HG03378 (cell line): ENCODE results near the gene ASB14.
"Not testable (repeated sequence)": the region's sequence is repeated elsewhere in the genome, so short reads cannot be mapped to it uniquely, and the experiment has no call there.

Source experiments
- ATAC-seq: cut with Tn5 transposase; IDR thresholded peaks from one replicate; pipeline ENCODE4 v1.9.1; 2021; ENCODE audit warnings: mild to moderate bottlenecking, moderate library complexity; ENCODE audit not compliant: unreplicated experiment

The ASB14 gene

GRCh38 chr3:57292159-57292896 lies at the start of gene ASB14:
Gene ASB14, minus strand, starts transcription at chr3:57292685. Its CDS starts 652 bp downstream, at chr3:57292033.
- ATAC-seq = no peak

- not testable (repeated sequence) for ATAC-seq
These were observed 46.7 kb upstream of the ASB14 start for GRCh38 chr3:57339071-57339642.

DNA sequence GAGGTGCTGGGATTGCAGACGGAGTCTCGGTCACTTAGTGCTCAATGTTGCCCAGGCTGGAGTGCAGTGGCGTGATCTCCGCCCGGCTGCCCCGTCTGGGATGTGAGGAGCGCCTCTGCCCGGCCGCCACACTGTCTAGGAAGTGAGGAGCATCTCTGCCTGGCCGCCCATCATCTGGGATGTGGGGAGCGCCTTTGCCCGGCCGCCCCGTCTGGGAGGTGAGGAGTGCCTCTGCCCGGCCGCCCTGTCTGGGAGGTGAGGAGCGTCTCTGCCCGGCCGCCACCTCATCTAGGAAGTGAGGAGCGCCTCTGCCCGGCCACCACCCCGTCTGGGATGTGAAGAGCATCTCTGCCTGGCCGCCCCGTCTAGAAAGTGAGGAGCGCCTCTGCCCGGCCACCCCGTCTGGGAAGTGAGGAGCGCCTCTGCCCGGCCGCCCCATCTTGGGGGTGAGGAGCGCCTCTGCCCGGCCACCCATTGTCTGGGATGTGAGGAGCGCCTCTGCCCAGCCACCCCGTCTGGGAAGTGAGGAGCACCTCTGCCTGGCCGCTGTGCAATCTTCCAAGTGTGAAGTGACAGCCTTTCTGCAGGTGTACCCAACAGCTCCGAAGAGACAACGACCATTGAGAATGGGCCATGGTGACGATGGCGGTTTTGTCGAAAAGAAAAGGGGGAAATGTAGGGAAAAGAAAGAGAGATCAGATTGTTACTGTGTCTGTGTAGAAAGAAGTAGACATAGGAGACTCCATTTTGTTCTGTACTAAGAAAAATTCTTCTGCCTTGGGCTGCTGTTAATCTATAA lies 46.0 kb upstream of the ASB14 start:
- ATAC-seq = not testable (repeated sequence)

GRCh38 chr3:57335283-57335938 lies 42.9 kb upstream of the ASB14 start:
- no peak for ATAC-seq

DNA sequence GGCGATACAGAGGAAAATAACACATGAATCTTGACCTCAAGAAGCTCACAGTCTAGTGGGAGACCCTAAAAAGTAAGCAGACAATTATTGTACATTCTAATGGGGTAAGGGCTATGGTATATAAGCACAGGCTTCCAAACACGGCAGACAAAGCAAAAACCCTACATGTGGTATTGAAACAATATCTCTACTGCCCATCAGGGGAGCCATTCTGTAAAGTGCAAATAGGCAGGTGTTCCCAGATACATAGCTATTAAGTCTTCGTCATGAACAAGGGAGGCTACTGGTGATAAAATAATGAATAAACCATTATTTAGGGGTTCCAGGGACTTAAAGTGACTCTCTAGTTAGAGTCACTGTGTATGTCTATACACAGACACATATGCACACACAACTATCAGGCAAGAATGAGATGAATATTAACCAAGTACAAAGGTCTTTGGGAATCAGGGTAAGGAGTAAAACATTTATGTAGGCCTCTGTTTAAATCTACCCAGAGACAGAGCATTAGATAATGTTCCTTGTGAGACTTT lies 38.7 kb upstream of the ASB14 start:
- ATAC-seq = no peak

DNA sequence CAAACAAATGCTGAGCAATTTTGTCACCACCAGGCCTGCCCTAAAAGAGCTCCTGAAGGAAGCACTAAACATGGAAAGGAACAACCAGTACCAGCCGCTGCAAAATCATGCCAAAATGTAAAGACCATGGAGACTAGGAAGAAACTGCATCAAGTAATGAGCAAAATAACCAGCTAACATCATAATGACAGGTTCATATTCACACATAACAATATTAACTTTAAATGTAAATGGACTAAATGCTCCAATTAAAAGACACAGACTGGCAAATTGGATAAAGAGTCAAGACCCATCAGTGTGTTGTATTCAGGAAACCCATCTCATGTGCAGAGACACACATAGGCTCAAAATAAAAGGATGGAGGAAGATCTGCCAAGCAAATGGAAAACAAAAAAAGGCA lies 34.0 kb upstream of the ASB14 start:
- ATAC-seq = not testable (repeated sequence)

DNA sequence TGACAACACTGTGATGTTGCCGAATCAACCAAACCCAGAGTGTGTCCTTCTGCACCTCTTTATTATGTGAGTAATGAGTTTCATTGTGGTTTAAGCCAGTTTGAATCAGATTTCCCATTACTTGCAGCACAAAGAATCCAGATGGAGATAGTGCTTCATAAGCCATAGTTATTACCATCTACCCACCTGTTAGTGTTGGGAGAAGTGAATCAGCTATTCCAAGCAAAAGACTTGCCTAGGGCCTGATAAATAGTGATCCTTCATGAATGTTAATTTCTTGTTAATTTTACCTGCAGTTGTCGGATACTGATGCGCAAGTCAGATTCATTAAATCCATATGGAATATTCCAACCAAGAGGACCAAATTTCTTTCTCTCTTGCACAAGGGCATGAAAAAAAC lies 21.7 kb upstream of the ASB14 start:
- ATAC-seq = no peak

DNA sequence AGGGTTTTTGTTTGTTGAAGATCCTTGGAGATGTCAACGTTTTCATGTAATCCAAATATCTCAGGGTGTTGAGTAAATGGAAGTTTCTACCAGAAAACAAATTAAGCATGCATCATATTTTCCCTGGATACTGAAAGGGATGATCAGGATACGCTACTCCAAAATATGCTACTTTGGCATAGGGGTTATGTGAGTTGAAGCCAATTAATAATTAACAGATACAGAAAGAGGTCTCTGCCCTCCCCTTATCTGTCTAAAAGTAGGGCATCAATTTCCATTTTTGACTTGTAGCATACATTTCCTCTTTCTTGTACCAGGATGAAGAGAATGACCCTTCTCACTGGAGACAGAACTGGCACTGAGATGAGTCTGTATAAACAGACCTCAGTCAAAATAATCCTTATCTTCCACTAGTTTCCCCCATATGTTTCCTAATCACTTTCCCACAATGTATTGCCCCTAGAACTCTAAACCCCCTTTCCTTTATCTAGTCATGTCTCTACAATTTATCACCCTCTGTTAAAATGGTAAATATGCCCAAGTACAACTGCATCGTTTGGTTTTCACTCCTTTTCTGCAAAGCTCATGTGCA lies 17.4 kb upstream of the ASB14 start:
- ATAC-seq = no peak

GRCh38 chr3:57303520-57303919 lies 11.0 kb upstream of the ASB14 start:
- ATAC-seq = not testable (repeated sequence)

DNA sequence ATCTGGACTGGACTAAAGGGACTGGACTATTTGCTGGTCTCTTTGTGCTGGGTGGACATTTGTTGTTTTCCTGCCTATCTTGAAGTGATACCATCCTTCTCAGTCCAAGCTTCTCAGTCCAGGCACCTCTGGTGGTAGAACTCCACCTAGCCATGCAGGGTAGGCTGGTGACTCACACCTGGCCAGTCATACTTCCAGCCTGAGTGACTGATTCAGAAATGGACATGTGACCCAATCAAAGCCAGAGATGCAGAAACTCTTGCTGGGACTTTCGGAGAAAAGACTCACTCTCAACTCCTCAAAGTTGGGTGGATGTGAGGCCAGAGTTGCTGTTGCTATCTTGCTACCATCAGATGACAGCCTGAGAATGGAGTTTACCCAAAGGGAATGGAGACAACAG lies 5.6 kb upstream of the ASB14 start:
- ATAC-seq = no peak

- ATAC-seq = no peak
These were observed 527 bp upstream of the ASB14 start for GRCh38 chr3:57292897-57293526.

DNA sequence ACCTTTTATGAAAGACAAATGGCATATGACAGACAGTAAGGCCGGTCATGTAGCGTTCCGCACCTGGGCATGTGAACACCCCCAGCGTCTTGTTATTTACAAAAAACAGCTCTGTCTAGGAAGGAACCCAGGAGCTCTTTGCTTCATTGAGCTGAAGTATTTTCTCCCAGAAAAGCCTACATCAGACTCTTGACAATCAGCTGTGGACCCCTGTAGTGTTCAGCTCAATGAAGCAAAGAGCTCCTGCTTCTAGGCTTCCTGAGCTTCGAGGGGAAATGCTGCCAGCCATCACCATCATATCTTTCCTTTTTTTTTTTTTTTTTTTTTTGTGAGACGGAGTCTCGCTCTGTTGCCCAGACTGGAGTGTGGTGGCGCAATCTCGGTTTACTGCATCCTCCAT lies 4.1 kb downstream of the ASB14 start:
- no peak for ATAC-seq

GRCh38 chr3:57287205-57287604 lies 5.3 kb downstream of the ASB14 start:
- no peak for ATAC-seq

- no peak for ATAC-seq
These were observed 9.2 kb downstream of the ASB14 start for GRCh38 chr3:57283334-57283733.

GRCh38 chr3:57281715-57282114 lies 10.8 kb downstream of the ASB14 start:
- no peak for ATAC-seq

- ATAC-seq = no peak
These were observed 12.8 kb downstream of the ASB14 start for GRCh38 chr3:57279685-57280084.

DNA sequence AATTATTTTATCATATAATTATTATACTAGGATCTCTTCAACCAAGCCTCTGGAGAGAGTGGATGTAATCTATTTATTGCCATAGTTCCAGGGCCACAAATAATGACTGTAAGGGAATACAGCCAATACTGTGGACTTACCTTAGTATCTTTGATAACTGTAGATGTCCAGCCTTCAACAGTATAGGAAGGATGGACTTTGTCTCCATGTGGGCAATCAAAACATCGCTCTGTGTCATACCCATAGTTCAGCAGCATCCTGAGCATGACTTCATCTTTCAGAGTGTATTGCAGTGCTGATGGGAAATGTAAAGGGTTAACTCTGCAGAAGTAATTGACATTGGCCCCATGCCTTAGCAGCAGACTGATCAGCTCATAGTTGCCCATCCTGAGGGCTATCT lies 14.2 kb downstream of the ASB14 start:
- no peak for ATAC-seq

DNA sequence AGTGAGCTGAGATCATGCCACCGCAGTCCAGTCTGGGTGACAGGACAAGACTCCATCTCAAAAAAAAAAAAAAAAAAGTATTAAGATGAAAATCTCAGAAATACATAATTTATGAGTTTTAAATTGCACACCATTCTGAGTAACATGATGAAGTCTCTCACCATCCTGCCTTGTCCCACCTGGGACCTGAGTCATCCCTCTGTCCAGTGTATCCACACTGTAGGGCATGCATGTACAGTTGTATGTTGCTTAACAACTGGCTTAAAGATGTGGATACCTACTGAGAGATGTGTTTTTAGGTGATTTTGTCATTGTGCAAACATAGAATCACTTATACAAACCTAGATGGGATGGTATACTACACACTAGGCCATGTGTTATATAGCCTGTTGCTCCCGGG lies 17.1 kb downstream of the ASB14 start:
- ATAC-seq = no peak

DNA sequence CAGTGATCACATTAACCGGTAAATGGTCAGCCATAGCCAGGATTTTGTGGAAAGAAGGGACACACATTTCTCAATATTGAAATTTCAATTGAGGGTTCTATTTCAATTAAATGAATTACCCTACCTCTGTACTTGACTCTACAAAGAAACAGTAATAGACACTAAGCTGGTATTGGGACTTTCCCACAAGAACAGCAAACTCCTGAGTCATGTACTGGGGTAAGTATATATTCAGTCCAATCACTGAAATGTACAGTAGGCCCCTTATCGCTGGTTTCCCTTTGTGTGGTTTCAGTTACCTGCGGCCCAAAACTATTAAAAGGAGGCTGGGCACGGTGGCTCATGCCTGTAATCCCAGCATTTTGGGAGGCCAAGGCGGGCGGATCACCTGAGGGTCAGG lies 17.6 kb downstream of the ASB14 start:
- ATAC-seq = no peak

DNA sequence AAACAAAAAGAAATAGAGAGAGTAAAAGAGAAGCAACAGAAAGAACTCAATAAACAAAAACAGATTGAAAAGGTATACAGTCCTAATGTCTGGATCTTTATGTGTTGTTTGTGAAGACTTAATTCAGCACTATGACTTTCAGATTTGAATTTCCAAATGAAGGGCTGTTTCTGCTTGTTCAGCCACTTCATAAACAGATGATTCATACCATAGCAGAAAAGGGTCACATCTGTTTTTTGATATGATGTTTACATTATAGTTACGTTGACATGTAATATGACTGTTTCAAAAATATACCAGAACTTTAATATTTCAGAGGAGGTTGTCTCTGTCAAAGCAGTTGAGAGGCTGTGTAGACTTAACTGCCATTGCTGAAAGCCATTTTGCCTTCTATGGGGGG lies 24.1 kb downstream of the ASB14 start:
- no peak for ATAC-seq
